Parathyroid adenoma (tissue), 2 donors: ENCODE results near the gene PRKAR1A.

Experiments
- H2AFZ ChIP-seq: fragments of 300-600 bp; sonication (generic); one replicate; pipeline ENCODE4 v1.7.0; 2017; ENCODE audit warnings: antibody characterized with exemption, mild to moderate bottlenecking
- H3K27ac ChIP-seq: fragments of 300-600 bp; sonication (generic); one replicate; pipeline ENCODE4 v1.7.0; 2017
- H3K27me3 ChIP-seq: fragments of 300-600 bp; sonication (generic); one replicate; pipeline ENCODE4 v1.7.0; 2017; ENCODE audit warnings: low read length; ENCODE audit not compliant: control insufficient read depth, insufficient read depth
- H3K36me3 ChIP-seq: fragments of 300-600 bp; sonication (generic); one replicate; pipeline ENCODE4 v1.7.0; 2017; ENCODE audit warnings: low read length; ENCODE audit not compliant: control insufficient read depth, insufficient read depth
- H3K4me1 ChIP-seq: fragments of 300-600 bp; sonication (generic); one replicate; pipeline ENCODE4 v1.7.0; 2017; ENCODE audit warnings: control low read depth
- H3K4me2 ChIP-seq: fragments of 300-600 bp; sonication (generic); one replicate; pipeline ENCODE4 v1.7.0; 2017; ENCODE audit warnings: low read length
- H3K4me3 ChIP-seq: fragments of 300-600 bp; sonication (generic); one replicate; pipeline ENCODE4 v1.7.0; 2017; ENCODE audit warnings: low read depth, low read length
- H3K79me2 ChIP-seq: fragments of 300-600 bp; sonication (generic); one replicate; pipeline ENCODE4 v1.7.0; 2017; ENCODE audit warnings: control low read depth
- H3K9ac ChIP-seq: fragments of 300-600 bp; sonication (generic); one replicate; pipeline ENCODE4 v1.7.0; 2017; ENCODE audit warnings: mild to moderate bottlenecking
- H3K9me3 ChIP-seq: fragments of 300-600 bp; sonication (generic); one replicate; pipeline ENCODE4 v1.7.0; 2017; ENCODE audit warnings: low read length; ENCODE audit not compliant: control insufficient read depth
- TF ChIP-seq, protein P1 (sequence below): fragments of 300-600 bp; sonication (generic); IDR thresholded peaks from one replicate; pipeline ENCODE4 v1.7.0; 2017; ENCODE audit warnings: antibody characterized with exemption, mild to moderate bottlenecking
- donor health status: primary hyperparathyroidism.

The PRKAR1A gene

GRCh38 chr17:68532826-68533225 lies 20.6 kb downstream of the PRKAR1A start:
- Histone ChIP-seq H3K4me3 (no peak overlapping the region), H3K27me3 (no peaks in the 10 kb centered on the region), H3K9me3 (no peaks in the 10 kb centered on the region), H3K36me3 (no peaks in the 10 kb centered on the region), H2AFZ (no peak overlapping the region), H3K9ac (no peak overlapping the region), H3K4me1 (no peaks in the 10 kb centered on the region), H3K4me2 (no peak overlapping the region), H3K27ac (no peak overlapping the region), H3K79me2 (peaks cover 8% of the 10 kb centered on the region)
- TF ChIP-seq, protein P1, sequence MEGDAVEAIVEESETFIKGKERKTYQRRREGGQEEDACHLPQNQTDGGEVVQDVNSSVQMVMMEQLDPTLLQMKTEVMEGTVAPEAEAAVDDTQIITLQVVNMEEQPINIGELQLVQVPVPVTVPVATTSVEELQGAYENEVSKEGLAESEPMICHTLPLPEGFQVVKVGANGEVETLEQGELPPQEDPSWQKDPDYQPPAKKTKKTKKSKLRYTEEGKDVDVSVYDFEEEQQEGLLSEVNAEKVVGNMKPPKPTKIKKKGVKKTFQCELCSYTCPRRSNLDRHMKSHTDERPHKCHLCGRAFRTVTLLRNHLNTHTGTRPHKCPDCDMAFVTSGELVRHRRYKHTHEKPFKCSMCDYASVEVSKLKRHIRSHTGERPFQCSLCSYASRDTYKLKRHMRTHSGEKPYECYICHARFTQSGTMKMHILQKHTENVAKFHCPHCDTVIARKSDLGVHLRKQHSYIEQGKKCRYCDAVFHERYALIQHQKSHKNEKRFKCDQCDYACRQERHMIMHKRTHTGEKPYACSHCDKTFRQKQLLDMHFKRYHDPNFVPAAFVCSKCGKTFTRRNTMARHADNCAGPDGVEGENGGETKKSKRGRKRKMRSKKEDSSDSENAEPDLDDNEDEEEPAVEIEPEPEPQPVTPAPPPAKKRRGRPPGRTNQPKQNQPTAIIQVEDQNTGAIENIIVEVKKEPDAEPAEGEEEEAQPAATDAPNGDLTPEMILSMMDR, result no peak

- Histone ChIP-seq H3K79me2 (peaks cover 5% of the 10 kb centered on the region), H2AFZ (no peak overlapping the region), H3K27ac (no peak overlapping the region), H3K4me3 (no peak overlapping the region), H3K4me1 (no peaks in the 10 kb centered on the region), H3K9me3 (no peaks in the 10 kb centered on the region), H3K27me3 (no peaks in the 10 kb centered on the region), H3K9ac (no peak overlapping the region), H3K36me3 (no peaks in the 10 kb centered on the region), H3K4me2 (no peak overlapping the region)
- TF ChIP-seq, protein P1, result peak; percentile 36
These were observed 21.9 kb downstream of the PRKAR1A start for GRCh38 chr17:68533887-68534694.

- Histone ChIP-seq H3K4me2 (no peak overlapping the region), H3K9ac (no peak overlapping the region), H3K4me1 (no peaks in the 10 kb centered on the region), H3K4me3 (no peak overlapping the region), H3K27ac (no peak overlapping the region), H3K36me3 (no peaks in the 10 kb centered on the region), H2AFZ (no peak overlapping the region), H3K9me3 (no peaks in the 10 kb centered on the region), H3K27me3 (no peaks in the 10 kb centered on the region), H3K79me2 (peaks cover 4% of the 10 kb centered on the region)
- TF ChIP-seq, protein P1, result no peak
These were observed 22.5 kb downstream of the PRKAR1A start for GRCh38 chr17:68534695-68535088.

- peaks cover 3% of the 10 kb centered on the region for H3K79me2 ChIP-seq
- no peak overlapping the region for H3K27ac ChIP-seq
- H3K36me3 ChIP-seq, result no peaks in the 10 kb centered on the region
- H3K9me3 ChIP-seq, result no peaks in the 10 kb centered on the region
- no peak overlapping the region for H3K4me2 ChIP-seq
- no peak overlapping the region for H3K9ac ChIP-seq
- no peak overlapping the region for H3K4me3 ChIP-seq
- TF ChIP-seq, protein P1, result no peak
- H3K4me1 ChIP-seq, result no peaks in the 10 kb centered on the region
- no peak overlapping the region for H2AFZ ChIP-seq
- no peaks in the 10 kb centered on the region for H3K27me3 ChIP-seq
These were observed 23.7 kb downstream of the PRKAR1A start for GRCh38 chr17:68535922-68536321.
